Trophoblast cell (in vitro differentiated cells and primary cell): ENCODE measurements around the gene HDGFL2.

Experiments used
- DNase-seq, 2 donors: peaks; one replicate each; pipeline ENCODE4 v3.0.0-alpha.2; 2016
- H2AFZ ChIP-seq: 2 replicates; pipeline ENCODE4 v1.6.1; 2013; ENCODE audit warnings: low read length, moderate library complexity, mild to moderate bottlenecking; ENCODE audit not compliant: insufficient read depth, poor library complexity
- H2AK5ac ChIP-seq: 2 replicates; pipeline ENCODE4 v1.6.1; 2013; ENCODE audit warnings: mild to moderate bottlenecking, low read length
- H2BK120ac ChIP-seq: 2 replicates; pipeline ENCODE4 v1.6.1; 2013; ENCODE audit warnings: low read length, mild to moderate bottlenecking, moderate library complexity; ENCODE audit not compliant: insufficient read depth, poor library complexity
- H2BK12ac ChIP-seq: 2 replicates; pipeline ENCODE4 v1.6.1; 2013; ENCODE audit warnings: mild to moderate bottlenecking, low read length, moderate library complexity
- H2BK5ac ChIP-seq: 2 replicates; pipeline ENCODE4 v1.6.1; 2013; ENCODE audit warnings: low read length, low read depth, moderate library complexity, mild to moderate bottlenecking; ENCODE audit not compliant: poor library complexity
- H3K14ac ChIP-seq: 2 replicates; pipeline ENCODE4 v1.6.1; 2013; ENCODE audit warnings: mild to moderate bottlenecking, low read length
- H3K18ac ChIP-seq: 2 replicates; pipeline ENCODE4 v1.6.1; 2013; ENCODE audit warnings: mild to moderate bottlenecking, low read length
- H3K23ac ChIP-seq: 2 replicates; pipeline ENCODE4 v1.6.1; 2013; ENCODE audit warnings: low read length
- H3K27ac ChIP-seq: 2 replicates; pipeline ENCODE4 v1.5.1; 2013; ENCODE audit warnings: low read depth, mild to moderate bottlenecking, inconsistent platforms, low read length, moderate library complexity
- H3K27me3 ChIP-seq: 2 replicates; pipeline ENCODE4 v1.6.1; 2013; ENCODE audit warnings: inconsistent platforms, mild to moderate bottlenecking, low read length, moderate library complexity; ENCODE audit not compliant: insufficient read depth
- H3K36me3 ChIP-seq, 2 experiments: 1 replicate in 1 of 2; 2 replicates in 1 of 2; pipeline ENCODE4 v1.6.1; 2013; ENCODE audit warnings: low read length in 2 of 2, mild to moderate bottlenecking in 2 of 2, moderate library complexity in 1 of 2; ENCODE audit not compliant: insufficient read depth in 2 of 2, control insufficient read depth in 1 of 2
- H3K4ac ChIP-seq: 2 replicates; pipeline ENCODE4 v1.6.1; 2013; ENCODE audit warnings: low read depth, mild to moderate bottlenecking, low read length, moderate library complexity
- H3K4me1 ChIP-seq, 2 experiments: 1 replicate in 1 of 2; 2 replicates in 1 of 2; pipeline ENCODE4 v1.6.1; 2013; ENCODE audit warnings: low read length in 2 of 2, mild to moderate bottlenecking in 2 of 2, moderate library complexity in 1 of 2; ENCODE audit not compliant: insufficient read depth in 2 of 2, control insufficient read depth in 1 of 2
- H3K4me2 ChIP-seq: 2 replicates; pipeline ENCODE4 v1.6.1; 2013; ENCODE audit warnings: inconsistent platforms, mild to moderate bottlenecking, low read length, moderate library complexity
- H3K4me3 ChIP-seq: 2 replicates; pipeline ENCODE4 v1.5.1; 2013; ENCODE audit warnings: mild to moderate bottlenecking, low read depth, low read length, inconsistent platforms
- H3K79me1 ChIP-seq: one replicate; pipeline ENCODE4 v1.6.1; 2013; ENCODE audit warnings: low read length
- H3K79me2 ChIP-seq: 2 replicates; pipeline ENCODE4 v1.6.1; 2013; ENCODE audit warnings: low read length, mild to moderate bottlenecking; ENCODE audit not compliant: control insufficient read depth, insufficient read depth, poor library complexity
- H3K9ac ChIP-seq: 2 replicates; pipeline ENCODE4 v1.6.1; 2013; ENCODE audit warnings: mild to moderate bottlenecking, low read length
- H3K9me3 ChIP-seq: 2 replicates; pipeline ENCODE4 v1.6.1; 2013; ENCODE audit warnings: low read depth, mild to moderate bottlenecking, control low read depth, inconsistent platforms, low read length; ENCODE audit not compliant: insufficient read depth
- H4K12ac ChIP-seq: 2 replicates; pipeline ENCODE4 v1.6.1; 2013; ENCODE audit warnings: low read depth, mild to moderate bottlenecking, low read length, moderate library complexity
- H4K8ac ChIP-seq: 2 replicates; pipeline ENCODE4 v1.6.1; 2013; ENCODE audit warnings: low read depth, mild to moderate bottlenecking, low read length, moderate library complexity
- H4K91ac ChIP-seq: one replicate; pipeline ENCODE4 v1.6.1; 2013; ENCODE audit warnings: low read depth, mild to moderate bottlenecking, low read length, moderate library complexity
- WGBS: extraction: QIAGEN DNeasy Blood & Tissue Kit; methylation state at CpG from one replicate; pipeline ENCODE4 v1.1.7; 2013; ENCODE audit warnings: missing lambda C conversion rate; ENCODE audit not compliant: insufficient read length, insufficient coverage; ENCODE audit errors: extremely low coverage; 5-methylcytosine and 5-hydroxymethylcytosine counted together

The HDGFL2 gene

DNA sequence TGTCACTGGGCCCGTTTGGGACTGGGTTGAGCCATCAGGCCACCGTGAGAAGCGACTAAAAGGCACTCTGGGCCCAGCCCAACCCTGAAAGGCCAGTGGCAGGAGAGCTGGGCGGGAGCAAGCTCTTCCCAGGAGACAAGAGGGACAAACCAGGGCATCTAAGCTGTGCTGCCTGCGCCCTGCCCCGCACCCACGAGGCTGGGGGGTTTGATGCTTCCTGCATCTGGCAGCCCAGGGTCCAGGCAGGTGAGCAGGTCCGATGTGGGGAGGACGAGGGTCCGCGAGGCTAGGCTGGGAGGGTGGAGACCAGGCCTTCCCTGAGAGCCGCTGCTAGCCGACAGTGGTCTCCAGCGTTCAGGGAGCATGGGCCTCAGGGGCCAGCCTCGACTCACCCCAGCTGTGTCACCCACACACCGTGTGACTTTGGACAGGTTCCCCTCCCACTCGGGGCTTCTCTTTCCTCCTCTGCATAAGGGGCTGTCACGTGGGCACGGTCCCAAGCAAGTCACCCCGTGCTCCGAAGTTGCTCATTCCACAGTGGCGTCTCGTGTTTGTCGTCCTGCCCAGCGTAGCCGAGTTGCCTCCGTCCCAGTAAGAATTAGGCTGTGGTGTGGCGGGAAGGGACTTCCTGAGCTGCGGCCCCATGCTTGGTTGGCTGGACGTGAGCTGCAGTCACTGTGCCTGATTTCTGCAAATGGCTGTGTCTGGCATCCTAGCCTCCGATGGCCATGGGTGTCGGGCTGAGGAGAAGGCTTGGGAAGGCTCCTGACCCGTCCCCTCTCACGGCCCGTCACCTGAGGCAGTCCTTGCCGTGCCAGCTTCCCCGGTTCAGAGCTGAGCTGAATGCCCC lies 30.4 kb downstream of the HDGFL2 start:
- H3K14ac ChIP-seq: no peak overlapping the region
- H2BK12ac ChIP-seq: no peak overlapping the region
- H2AFZ ChIP-seq: no peak overlapping the region
- no peak overlapping the region for H2BK120ac ChIP-seq
- no peak overlapping the region for H4K12ac ChIP-seq
- no peaks in the 10 kb centered on the region for H3K4me1 ChIP-seq
- no peak overlapping the region for H4K8ac ChIP-seq
- DNase-seq: no peak
- no peaks in the 10 kb centered on the region for H3K79me2 ChIP-seq
- H3K4me2 ChIP-seq: no peak overlapping the region
- H3K4ac ChIP-seq: no peak overlapping the region
- H3K18ac ChIP-seq: no peak overlapping the region
- no peak overlapping the region for H3K27ac ChIP-seq
- peaks cover 76 to 78% of the 10 kb centered on the region in 2 experiments for H3K36me3 ChIP-seq
- H3K9ac ChIP-seq: no peak overlapping the region
- no peak overlapping the region for H3K4me3 ChIP-seq
- H3K23ac ChIP-seq: no peak overlapping the region
- no peaks in the 10 kb centered on the region for H3K79me1 ChIP-seq
- H3K27me3 ChIP-seq: no peaks in the 10 kb centered on the region
- H2BK5ac ChIP-seq: no peak overlapping the region
- no peaks in the 10 kb centered on the region for H3K9me3 ChIP-seq
- no peak overlapping the region for H2AK5ac ChIP-seq
- WGBS: no CpG with 5 or more reads among the region's 37 CpGs
- H4K91ac ChIP-seq: no peak overlapping the region

DNA sequence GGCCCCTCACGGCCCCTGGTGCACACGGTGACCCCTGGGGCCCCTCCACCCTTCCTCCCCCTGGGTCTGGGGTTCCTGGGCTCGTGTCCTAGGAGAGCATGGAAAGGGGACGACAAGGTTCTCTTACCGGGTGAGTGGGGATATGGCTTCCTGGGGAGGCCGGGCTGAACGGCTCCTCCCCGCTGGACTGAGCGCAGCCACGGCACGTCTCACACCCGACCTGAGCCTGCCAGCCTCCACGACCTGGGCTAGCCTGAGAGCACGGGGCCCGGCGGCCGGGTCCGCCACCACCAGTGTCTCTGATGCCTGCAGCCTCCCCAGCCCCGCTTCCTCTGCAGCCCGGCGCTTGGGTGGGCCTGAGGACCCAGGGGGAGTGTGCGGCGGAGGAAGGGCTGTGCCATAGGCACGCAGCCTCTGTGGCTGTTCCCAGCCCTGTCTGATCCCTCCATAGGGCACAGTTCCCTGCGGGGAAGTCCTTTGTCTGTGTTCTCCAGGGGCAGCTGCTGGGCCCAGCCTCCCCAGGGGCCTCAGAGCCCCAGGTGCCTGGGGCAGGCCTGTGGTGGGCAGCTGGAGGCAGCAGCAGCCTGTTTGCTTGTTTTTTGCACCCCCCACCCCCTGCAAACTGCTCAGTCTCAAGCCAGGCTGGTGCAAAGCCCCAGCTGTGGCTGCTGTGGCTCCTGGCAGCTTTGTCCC lies 31.2 kb downstream of the HDGFL2 start:
- Histone ChIP-seq H3K27ac (no peak overlapping the region), H3K4me2 (no peak overlapping the region), H3K4me1 (no peaks in the 10 kb centered on the region), H2BK5ac (no peak overlapping the region), H3K36me3 (peaks cover 70 to 71% of the 10 kb centered on the region in 2 experiments), H2BK12ac (no peak overlapping the region), H4K8ac (no peak overlapping the region), H2AFZ (no peak overlapping the region), H2AK5ac (no peak overlapping the region), H3K18ac (no peak overlapping the region), H3K27me3 (no peaks in the 10 kb centered on the region), H3K4me3 (no peak overlapping the region), H3K79me1 (no peaks in the 10 kb centered on the region), H3K9ac (no peak overlapping the region), H2BK120ac (no peak overlapping the region), H4K12ac (no peak overlapping the region), H3K23ac (no peak overlapping the region), H3K14ac (no peak overlapping the region), H3K9me3 (peaks cover 3% of the 10 kb centered on the region), H3K79me2 (no peaks in the 10 kb centered on the region), H4K91ac (no peak overlapping the region), H3K4ac (no peak overlapping the region)
- no peak for DNase-seq
- no CpG with 5 or more reads among the region's 25 CpGs for WGBS

DNA sequence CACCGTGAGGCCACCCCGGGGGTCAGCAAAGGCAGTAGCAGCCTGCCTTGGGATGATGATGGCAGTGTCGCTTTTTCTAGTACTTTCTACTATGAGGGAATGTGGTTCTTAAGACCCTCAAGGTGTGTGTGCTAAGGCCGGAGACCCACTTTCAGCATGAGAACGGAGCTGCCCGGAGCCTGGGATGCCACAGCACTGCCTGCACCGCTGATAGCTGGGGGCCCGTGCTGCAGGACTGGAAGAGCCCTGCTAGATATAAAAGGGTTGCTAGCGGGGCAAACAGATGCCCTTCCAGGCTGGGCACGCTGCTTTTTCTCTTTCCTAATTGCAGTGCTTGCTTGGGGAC lies 31.7 kb downstream of the HDGFL2 start:
- Histone ChIP-seq H4K91ac (no peak overlapping the region), H2AK5ac (no peak overlapping the region), H3K4me1 (no peaks in the 10 kb centered on the region), H4K8ac (no peak overlapping the region), H3K18ac (no peak overlapping the region), H3K4me2 (no peak overlapping the region), H3K79me1 (no peaks in the 10 kb centered on the region), H3K4ac (no peak overlapping the region), H2AFZ (no peak overlapping the region), H2BK120ac (no peak overlapping the region), H3K27ac (no peak overlapping the region), H2BK5ac (no peak overlapping the region), H3K79me2 (no peaks in the 10 kb centered on the region), H3K4me3 (no peak overlapping the region), H3K14ac (no peak overlapping the region), H3K23ac (no peak overlapping the region), H3K9ac (no peak overlapping the region), H3K36me3 (peaks cover 65% of the 10 kb centered on the region in 2 experiments), H4K12ac (no peak overlapping the region), H3K9me3 (peaks cover 3% of the 10 kb centered on the region), H3K27me3 (no peaks in the 10 kb centered on the region), H2BK12ac (no peak overlapping the region)
- DNase-seq: no peak
- WGBS: no CpG with 5 or more reads among the region's 10 CpGs

DNA sequence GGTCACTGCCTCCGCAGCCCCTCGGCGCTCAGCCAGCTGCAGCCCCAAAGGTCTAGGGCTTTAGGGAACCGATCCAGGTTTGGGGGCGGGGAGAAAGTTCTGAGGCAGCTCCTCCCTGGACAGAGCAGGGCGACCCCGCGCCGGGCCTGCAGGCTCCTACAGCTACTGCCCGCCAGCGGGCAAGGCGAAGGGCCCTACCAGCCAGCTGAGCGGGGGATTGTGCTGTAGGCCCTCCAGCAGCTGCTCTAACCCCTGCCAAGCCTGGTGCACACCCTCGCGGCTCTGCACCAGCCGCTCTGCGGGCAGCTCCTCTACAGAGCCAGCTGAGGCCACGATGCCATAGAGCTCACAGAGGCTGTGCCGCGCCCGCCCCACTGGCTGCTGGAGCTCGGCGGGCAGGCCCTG lies 32.2 kb downstream of the HDGFL2 start:
- Histone ChIP-seq H2AK5ac (no peak overlapping the region), H3K79me2 (no peaks in the 10 kb centered on the region), H3K9me3 (peaks cover 3% of the 10 kb centered on the region), H3K36me3 (peaks cover 62 to 63% of the 10 kb centered on the region in 2 experiments), H2AFZ (no peak overlapping the region), H2BK120ac (no peak overlapping the region), H3K14ac (no peak overlapping the region), H3K4me1 (no peaks in the 10 kb centered on the region), H3K4ac (no peak overlapping the region), H3K9ac (no peak overlapping the region), H4K8ac (no peak overlapping the region), H3K18ac (no peak overlapping the region), H4K91ac (no peak overlapping the region), H3K4me2 (no peak overlapping the region), H3K79me1 (no peaks in the 10 kb centered on the region), H3K23ac (no peak overlapping the region), H2BK5ac (no peak overlapping the region), H3K27ac (no peak overlapping the region), H3K27me3 (no peaks in the 10 kb centered on the region), H2BK12ac (no peak overlapping the region), H3K4me3 (no peak overlapping the region), H4K12ac (no peak overlapping the region)
- no peak for DNase-seq
- WGBS: no CpG with 5 or more reads among the region's 23 CpGs
